PC-3 (cell line): ENCODE data around the gene AREL1. TPM values are rescaled to one million over a fixed set of nuclear protein-coding genes. Genes with fewer than 3 reads are reported as not detected.

Experiments used
- ATAC-seq: fragments of 200-7000 bp; cut with Tn5 transposase; 2 replicates; pipeline ENCODE4 v1.9.1; 2020; ENCODE audit warnings: mild to moderate bottlenecking, moderate library complexity
- BruUV-seq: library from RNA; stranded (reverse); fragments of 400-500 nt; replicated peaks from 2 replicates; lab custom pipeline; 2021; lab: Mats Ljungman, UMichigan
- CTCF ChIA-PET: fragments of 300-600 bp; sonication (Branson Sonifier 250); formaldehyde crosslinking; loops from one replicate; lab custom pipeline; 2022; ENCODE audit warnings: antibody characterized with exemption; lab: Charles Lee
- POLR2A ChIA-PET: fragments of 300-600 bp; sonication (Branson Sonifier 250); formaldehyde crosslinking; loops from one replicate; lab custom pipeline; 2022; ENCODE audit warnings: antibody characterized with exemption; ENCODE audit not compliant: unreplicated experiment; lab: Charles Lee
- DNase-seq: peaks from one replicate; pipeline ENCODE4 v3.0.0-alpha.2; 2015
- H2AFZ ChIP-seq: fragments of 300-600 bp; sonication (generic); 2 replicates; pipeline ENCODE4 v1.6.0; 2016; ENCODE audit warnings: antibody characterized with exemption, low read length
- H3F3A ChIP-seq: fragments of 300-600 bp; sonication (generic); one replicate; pipeline ENCODE4 v1.6.0; 2017; ENCODE audit warnings: antibody characterized with exemption, low read length, control low read depth, mild to moderate bottlenecking; ENCODE audit not compliant: unreplicated experiment
- H3K27ac ChIP-seq: fragments of 300-600 bp; sonication (generic); 2 replicates; pipeline ENCODE4 v1.5.1; 2016; ENCODE audit warnings: mild to moderate bottlenecking, low read length
- H3K27me3 ChIP-seq: fragments of 300-600 bp; sonication (generic); 2 replicates; pipeline ENCODE4 v1.6.1; 2016; ENCODE audit warnings: low read length, mixed read lengths
- H3K36me3 ChIP-seq: fragments of 300-600 bp; sonication (generic); 2 replicates; pipeline ENCODE4 v1.6.1; 2016; ENCODE audit warnings: low read depth, mixed run types, low read length, mixed read lengths
- H3K4me1 ChIP-seq: fragments of 300-600 bp; sonication (generic); 2 replicates; pipeline ENCODE4 v1.5.1; 2016; ENCODE audit warnings: low read length; ENCODE audit not compliant: insufficient read depth
- H3K4me2 ChIP-seq: fragments of 300-600 bp; sonication (generic); 2 replicates; pipeline ENCODE4 v1.6.0; 2016; ENCODE audit warnings: low read length
- H3K4me3 ChIP-seq: fragments of 300-600 bp; sonication (generic); 2 replicates; pipeline ENCODE4 v1.5.1; 2016; ENCODE audit warnings: mild to moderate bottlenecking, low read length, mixed read lengths
- H3K79me2 ChIP-seq: fragments of 300-600 bp; sonication (generic); 2 replicates; pipeline ENCODE4 v1.6.1; 2017; ENCODE audit warnings: low read length, mixed read lengths
- H3K9ac ChIP-seq: fragments of 300-600 bp; sonication (generic); 2 replicates; pipeline ENCODE4 v1.6.0; 2016; ENCODE audit warnings: mild to moderate bottlenecking, low read length
- H3K9me2 ChIP-seq: fragments of 300-600 bp; sonication (generic); replicated peaks from 2 replicates; pipeline ENCODE4 v1.6.1; 2016; ENCODE audit warnings: mixed run types, low read length, mixed read lengths
- H3K9me3 ChIP-seq: fragments of 300-600 bp; sonication (generic); 2 replicates; pipeline ENCODE4 v1.6.1; 2016; ENCODE audit warnings: low read length, mixed read lengths
- H4K20me1 ChIP-seq: fragments of 300-600 bp; sonication (generic); 2 replicates; pipeline ENCODE4 v1.6.1; 2016; ENCODE audit warnings: low read length, mixed read lengths
- CTCF ChIP-seq: fragments of 300-600 bp; sonication (generic); conservative IDR thresholded peaks from 2 replicates; pipeline ENCODE4 v1.5.1; 2017; ENCODE audit warnings: antibody characterized with exemption, low read depth, mild to moderate bottlenecking, low read length
- EZH2 ChIP-seq: fragments of 300-600 bp; sonication (generic); IDR thresholded peaks from one replicate; pipeline ENCODE4 v1.6.1; 2017; ENCODE audit warnings: antibody characterized with exemption, mild to moderate bottlenecking, low read length; ENCODE audit not compliant: unreplicated experiment
- EZH2phosphoT487 ChIP-seq: fragments of 300-600 bp; sonication (generic); IDR thresholded peaks from 2 replicates; pipeline ENCODE4 v1.6.1; 2018; ENCODE audit warnings: mild to moderate bottlenecking, antibody characterized with exemption, low read length, borderline replicate concordance
- intact Hi-C: fragments of 100-400 bp; cut with micrococcal nuclease; formaldehyde crosslinking; loops from 2 replicates; pipeline ENCODE4 v1.9.0; 2023
- total RNA-seq: library from RNA; depleted of rRNA; stranded (reverse); fragments of >200 nt; gene quantifications from 2 replicates; pipeline ENCODE4 v1.2.3, GENCODE V29; 2014

The AREL1 gene
- total RNA-seq, 1 experiment from 2014 or later, result 32.1 TPM

GRCh38 chr14:74649167-74649566, 63.7 kb downstream of the AREL1 start:
- no peaks in the 10 kb centered on the region for H3K79me2 ChIP-seq
- ATAC-seq (no peak), DNase-seq (no peak)
- H3F3A ChIP-seq, result no peaks in the 10 kb centered on the region
- no peak overlapping the region for H2AFZ ChIP-seq
- H3K36me3 ChIP-seq, result no peaks in the 10 kb centered on the region
- no peak overlapping the region for H3K4me3 ChIP-seq
- H3K9me3 ChIP-seq, result no peaks in the 10 kb centered on the region
- no peaks in the 10 kb centered on the region for H3K9me2 ChIP-seq
- no peak for TF ChIP-seq EZH2
- no peak for TF ChIP-seq EZH2phosphoT487
- TF ChIP-seq CTCF, result no peak
- intact Hi-C loops, result no loop called here
- ChIA-PET POLR2A (no interaction called here), CTCF (no interaction called here)
- H3K27ac ChIP-seq, result no peak overlapping the region
- H3K4me2 ChIP-seq, result no peak overlapping the region
- no peaks in the 10 kb centered on the region for H4K20me1 ChIP-seq
- H3K4me1 ChIP-seq, result peaks cover 6% of the 10 kb centered on the region; the same call in 1 of the 2 replicates
- no peaks in the 10 kb centered on the region for H3K27me3 ChIP-seq
- no TSS peak for BruUV-seq
- no peak overlapping the region for H3K9ac ChIP-seq

GRCh38 chr14:74648601-74649000, 64.3 kb downstream of the AREL1 start:
- H3K9me2 ChIP-seq, result no peaks in the 10 kb centered on the region
- no peaks in the 10 kb centered on the region for H3F3A ChIP-seq
- no peaks in the 10 kb centered on the region for H3K36me3 ChIP-seq
- intact Hi-C loops, result no loop called here
- peaks cover 6% of the 10 kb centered on the region; the same call in 1 of the 2 replicates for H3K4me1 ChIP-seq
- no TSS peak for BruUV-seq
- no peak overlapping the region for H2AFZ ChIP-seq
- no peak overlapping the region for H3K9ac ChIP-seq
- no peak for DNase-seq
- TF ChIP-seq CTCF (no peak), EZH2 (no peak), EZH2phosphoT487 (no peak)
- ChIA-PET POLR2A (no interaction called here), CTCF (no interaction called here)
- no peaks in the 10 kb centered on the region for H4K20me1 ChIP-seq
- H3K27ac ChIP-seq, result no peak overlapping the region
- H3K79me2 ChIP-seq, result no peaks in the 10 kb centered on the region
- no peak overlapping the region for H3K4me3 ChIP-seq
- no peak for ATAC-seq
- H3K4me2 ChIP-seq, result no peak overlapping the region
- no peaks in the 10 kb centered on the region for H3K27me3 ChIP-seq
- H3K9me3 ChIP-seq, result no peaks in the 10 kb centered on the region

- ChIA-PET CTCF (no interaction called here), POLR2A (no interaction called here)
- intact Hi-C loops, result no loop called here
- Histone ChIP-seq H3K9ac (no peak overlapping the region), H3K9me2 (no peaks in the 10 kb centered on the region), H3K79me2 (no peaks in the 10 kb centered on the region), H2AFZ (no peak overlapping the region), H3K4me2 (no peak overlapping the region), H3K4me1 (peaks cover 6% of the 10 kb centered on the region; the same call in 1 of the 2 replicates), H3K4me3 (no peak overlapping the region), H3K9me3 (no peaks in the 10 kb centered on the region), H4K20me1 (no peaks in the 10 kb centered on the region), H3K36me3 (no peaks in the 10 kb centered on the region), H3K27ac (no peak overlapping the region), H3F3A (no peaks in the 10 kb centered on the region), H3K27me3 (no peaks in the 10 kb centered on the region)
- no peak for TF ChIP-seq EZH2phosphoT487
- no peak for TF ChIP-seq EZH2
- TF ChIP-seq CTCF, result no peak
- ATAC-seq, result no peak; the same call in 1 of the 2 replicates
- DNase-seq, result no peak
- BruUV-seq, result no TSS peak
These were observed 65.0 kb downstream of the AREL1 start for GRCh38 chr14:74647678-74648461.
